GM12878 (cell line): ENCODE results near the gene RNF220. TPM values are rescaled to one million over a fixed set of nuclear protein-coding genes. Genes with fewer than 3 reads are reported as not detected.

Experiments used
- ATAC-seq: fragments of 200-7000 bp; cut with Tn5 transposase; 3 replicates; pipeline ENCODE4 v1.9.1; 2020; ENCODE audit warnings: mild to moderate bottlenecking, moderate library complexity
- BruUV-seq: library from RNA; stranded (reverse); fragments of 400-500 nt; replicated peaks from 2 replicates; lab custom pipeline; 2021; lab: Mats Ljungman, UMichigan
- CTCF ChIA-PET: fragments of 300-600 bp; sonication (Branson Sonifier 250); formaldehyde crosslinking; extraction: SDS; loops from one replicate; lab custom pipeline; 2021; ENCODE audit warnings: inconsistent platforms; lab: Yijun Ruan, JAX
- POLR2A ChIA-PET: fragments of 350-600 bp; formaldehyde crosslinking; extraction: SDS; loops from one replicate; lab custom pipeline; 2021; ENCODE audit warnings: inconsistent platforms; lab: Charles Lee
- RAD21 ChIA-PET: fragments of 300-600 bp; sonication (Branson Sonifier 250); formaldehyde crosslinking; loops from one replicate; lab custom pipeline; 2023; ENCODE audit warnings: antibody characterized with exemption; ENCODE audit not compliant: unreplicated experiment; lab: Charles Lee
- SMC1A ChIA-PET: fragments of 300-600 bp; sonication (Branson Sonifier 250); formaldehyde crosslinking; loops from one replicate; lab custom pipeline; 2023; ENCODE audit not compliant: unreplicated experiment, uncharacterized antibody; lab: Charles Lee
- DNase-seq: peaks from one replicate; pipeline ENCODE4 v3.0.0-alpha.2; 2011; ENCODE audit warnings: low read depth, low spot score
- FAIRE-seq: peaks from 3 replicates; lab custom pipeline; 2011; peaks lifted over from hg19 to GRCh38; lab: Jason Lieb, UNC
- H2AFZ ChIP-seq: 2 replicates; pipeline ENCODE4 v1.6.0; 2011; ENCODE audit warnings: low read depth, low read length, control low read depth; ENCODE audit not compliant: control insufficient read depth
- H3K27ac ChIP-seq: 2 replicates; pipeline ENCODE4 v1.5.1; 2011; ENCODE audit warnings: control low read depth; ENCODE audit not compliant: control insufficient read depth, insufficient read depth
- H3K27me3 ChIP-seq, 2 experiments: replicated peaks in 1 of 2; 2 replicates each; pipeline versions ENCODE4 v1.6.0 to v1.6.1; 2011; ENCODE audit warnings: low read length in 1 of 2; ENCODE audit not compliant: control insufficient read depth in 2 of 2, insufficient read depth in 2 of 2
- H3K36me3 ChIP-seq, 2 experiments: 2 replicates each; pipeline ENCODE4 v1.5.1; 2011; ENCODE audit warnings: low read length in 1 of 2; ENCODE audit not compliant: control insufficient read depth in 2 of 2, insufficient read depth in 2 of 2
- H3K4me1 ChIP-seq: 2 replicates; pipeline ENCODE4 v1.6.1; 2011; ENCODE audit warnings: mild to moderate bottlenecking, low read length, moderate library complexity, mixed read lengths; ENCODE audit not compliant: control insufficient read depth, insufficient read depth
- H3K4me2 ChIP-seq: 2 replicates; pipeline ENCODE4 v1.6.0; 2011; ENCODE audit warnings: control low read depth; ENCODE audit not compliant: control insufficient read depth, insufficient read depth
- H3K4me3 ChIP-seq: fragments of 200-600 bp; sonication (generic); 2 replicates; pipeline ENCODE4 v1.5.1; 2016
- H3K79me2 ChIP-seq: 2 replicates; pipeline ENCODE4 v1.6.0; 2011; ENCODE audit warnings: low read length; ENCODE audit not compliant: control insufficient read depth, insufficient read depth
- H3K9ac ChIP-seq: 2 replicates; pipeline ENCODE4 v1.8.0; 2011; ENCODE audit warnings: low read length, control low read depth, mixed read lengths; ENCODE audit not compliant: control insufficient read depth, insufficient read depth
- H3K9me3 ChIP-seq: replicated peaks from 3 replicates; pipeline ENCODE4 v1.5.1; 2011; ENCODE audit warnings: mild to moderate bottlenecking, low read length; ENCODE audit not compliant: control insufficient read depth, insufficient read depth
- H4K20me1 ChIP-seq: 2 replicates; pipeline ENCODE4 v1.6.0; 2011; ENCODE audit not compliant: control insufficient read depth, insufficient read depth
- CBX3 ChIP-seq: fragments of 200-600 bp; sonication (generic); IDR thresholded peaks from 2 replicates; pipeline ENCODE4 v1.6.1; 2016; ENCODE audit warnings: low read depth, borderline replicate concordance
- CBX5 ChIP-seq: sonication (generic); IDR thresholded peaks from 2 replicates; pipeline ENCODE4 v1.6.1; 2016; ENCODE audit warnings: low read depth, moderate library complexity, mild to moderate bottlenecking, inconsistent platforms
- EED ChIP-seq: sonication (generic); IDR thresholded peaks from 2 replicates; pipeline ENCODE4 v1.6.1; 2016; ENCODE audit warnings: antibody characterized with exemption, low read depth
- ZZZ3 ChIP-seq: IDR thresholded peaks from 2 replicates; pipeline ENCODE4 v1.6.1; 2011; ENCODE audit warnings: low read depth; ENCODE audit not compliant: control insufficient read depth, insufficient read length
- WGBS: methylation state at CpG from one replicate; pipeline ENCODE4 v1.1.6; 2016; ENCODE audit warnings: low lambda C conversion rate; ENCODE audit not compliant: insufficient replicate concordance, insufficient coverage; ENCODE audit errors: missing lambda C conversion rate; 5-methylcytosine and 5-hydroxymethylcytosine counted together
- in situ Hi-C: fragments of 300-500 bp; cut with MboI; formaldehyde crosslinking; loops from 9 replicates; pipeline ENCODE4 v1.14.3; 2018; ENCODE audit warnings: mixed read lengths
- intact Hi-C: fragments of 100-400 bp; cut with micrococcal nuclease; formaldehyde crosslinking; loops from one replicate; pipeline ENCODE4 v1.14.2; 2022; ENCODE audit not compliant: unreplicated experiment
- polyA plus RNA-seq, 11 experiments: library from polyadenylated mRNA; depleted of rRNA in 4 of 11; unstranded in 6 of 11; stranded (reverse) in 5 of 11; fragments of >200 nt; fragmentation: Nextera tagmentation in 4 of 11; fragmentation: Illumina TruSeq in 1 of 11; extraction: Ambion mirVana in 4 of 11; extraction: Trizol in 1 of 11; gene quantifications; 1 replicate in 1 of 11; 2 replicates in 10 of 11; pipeline versions ENCODE4 v1.2.1 to v1.2.3, GENCODE V29; 2011 to 2016; ENCODE audit warnings: inconsistent platforms in 2 of 11, missing spikeins in 2 of 11, low read depth in 1 of 11
- total RNA-seq, 4 experiments: library from RNA; depleted of rRNA in 3 of 4; stranded (reverse); fragments of >200 nt in 3 of 4; fragmentation: Illumina TruSeq in 1 of 4; extraction: Trizol in 1 of 4; gene quantifications; 2 replicates each; pipeline versions ENCODE4 v1.2.1 to v1.2.3, GENCODE V29; 2013 to 2021
- TF ChIP-seq, protein P1 (sequence below): fragments of 450-650 bp; formaldehyde crosslinking; IDR thresholded peaks from 2 replicates; pipeline ENCODE4 v1.5.0; 2022; ENCODE audit warnings: mild to moderate bottlenecking, missing genetic modification characterization
- TF ChIP-seq, protein P2 (sequence below): IDR thresholded peaks from 2 replicates; pipeline ENCODE4 v1.6.1; 2012; ENCODE audit warnings: improper control_type of control experiment, low read depth, low read length; ENCODE audit not compliant: insufficient replicate concordance

RNF220 gene
- total and polyA plus RNA-seq, 10 of the 15 experiments (the other 5 are each of a cell fraction or from before 2014, with no cell fraction given), result 4.6 to 84.1 (median 53.7) TPM

DNA sequence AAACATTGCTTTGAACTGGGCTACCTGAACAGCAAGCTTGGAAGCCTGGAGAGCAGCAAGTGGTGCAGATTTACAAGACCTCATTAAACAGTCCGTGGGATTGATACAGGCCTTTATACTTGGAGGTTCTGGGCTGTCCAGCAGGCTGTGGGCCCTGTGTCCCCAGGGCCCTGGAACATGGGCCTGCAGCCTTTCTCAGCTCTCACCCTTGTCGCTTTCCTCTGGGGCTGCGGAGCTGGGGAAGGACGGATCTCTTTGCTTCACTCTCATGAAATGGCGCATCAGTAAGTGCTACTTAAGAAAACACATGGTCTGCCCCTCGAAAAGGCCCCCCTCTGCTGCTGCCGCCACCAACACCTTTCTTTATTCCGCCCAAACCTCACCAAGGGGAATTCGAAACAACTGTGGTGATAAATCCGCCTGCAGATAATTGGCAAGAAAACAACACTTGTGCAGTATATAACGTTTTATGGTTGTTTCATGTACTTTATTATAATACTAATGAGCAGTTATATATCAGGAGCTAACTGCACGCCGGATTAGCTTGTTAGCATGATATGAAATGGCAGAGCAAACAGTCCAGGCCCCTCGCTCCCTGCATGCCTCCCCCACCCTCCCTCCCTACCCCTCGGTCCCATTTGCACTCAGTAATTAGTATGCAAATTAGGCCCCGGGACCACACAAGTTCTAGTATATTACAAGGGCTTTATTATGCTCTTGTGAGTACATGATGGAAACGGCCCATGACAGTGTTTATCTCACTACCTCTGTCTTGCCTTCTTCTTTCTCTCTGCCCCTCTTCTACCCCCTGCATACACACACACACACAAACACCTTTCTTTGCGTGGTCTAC lies 131.5 kb downstream of the RNF220 start:
- Histone ChIP-seq H3K27ac (no peak overlapping the region), H3K4me2 (no peak overlapping the region), H3K9me3 (no peaks in the 10 kb centered on the region), H3K36me3 (no peaks in the 10 kb centered on the region), H3K4me1 (no peaks in the 10 kb centered on the region), H2AFZ (no peak overlapping the region), H4K20me1 (no peaks in the 10 kb centered on the region), H3K27me3 (no peaks in the 10 kb centered on the region), H3K4me3 (no peak overlapping the region), H3K79me2 (no peaks in the 10 kb centered on the region), H3K9ac (no peak overlapping the region)
- ChIA-PET CTCF (no interaction called here), SMC1A (no interaction called here), POLR2A (interaction anchor here (0.5 kb wide), 1 partner anchor 478 kb away, joined by 3 read pairs; no protein-coding TSS in a partner anchor), RAD21 (no interaction called here)
- DNase-seq (no peak), FAIRE-seq (no peak), ATAC-seq (no peak)
- 43% methylated on average over 18 of the region's 18 CpGs for WGBS
- intact Hi-C loops, result no loop called here
- TF ChIP-seq, protein P1, sequence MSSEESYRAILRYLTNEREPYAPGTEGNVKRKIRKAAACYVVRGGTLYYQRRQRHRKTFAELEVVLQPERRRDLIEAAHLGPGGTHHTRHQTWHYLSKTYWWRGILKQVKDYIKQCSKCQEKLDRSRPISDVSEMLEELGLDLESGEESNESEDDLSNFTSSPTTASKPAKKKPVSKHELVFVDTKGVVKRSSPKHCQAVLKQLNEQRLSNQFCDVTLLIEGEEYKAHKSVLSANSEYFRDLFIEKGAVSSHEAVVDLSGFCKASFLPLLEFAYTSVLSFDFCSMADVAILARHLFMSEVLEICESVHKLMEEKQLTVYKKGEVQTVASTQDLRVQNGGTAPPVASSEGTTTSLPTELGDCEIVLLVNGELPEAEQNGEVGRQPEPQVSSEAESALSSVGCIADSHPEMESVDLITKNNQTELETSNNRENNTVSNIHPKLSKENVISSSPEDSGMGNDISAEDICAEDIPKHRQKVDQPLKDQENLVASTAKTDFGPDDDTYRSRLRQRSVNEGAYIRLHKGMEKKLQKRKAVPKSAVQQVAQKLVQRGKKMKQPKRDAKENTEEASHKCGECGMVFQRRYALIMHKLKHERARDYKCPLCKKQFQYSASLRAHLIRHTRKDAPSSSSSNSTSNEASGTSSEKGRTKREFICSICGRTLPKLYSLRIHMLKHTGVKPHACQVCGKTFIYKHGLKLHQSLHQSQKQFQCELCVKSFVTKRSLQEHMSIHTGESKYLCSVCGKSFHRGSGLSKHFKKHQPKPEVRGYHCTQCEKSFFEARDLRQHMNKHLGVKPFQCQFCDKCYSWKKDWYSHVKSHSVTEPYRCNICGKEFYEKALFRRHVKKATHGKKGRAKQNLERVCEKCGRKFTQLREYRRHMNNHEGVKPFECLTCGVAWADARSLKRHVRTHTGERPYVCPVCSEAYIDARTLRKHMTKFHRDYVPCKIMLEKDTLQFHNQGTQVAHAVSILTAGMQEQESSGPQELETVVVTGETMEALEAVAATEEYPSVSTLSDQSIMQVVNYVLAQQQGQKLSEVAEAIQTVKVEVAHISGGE (CRISPR knock-in tag), result no peak
- no TSS peak for BruUV-seq
- in situ Hi-C loops, result no loop called here

DNA sequence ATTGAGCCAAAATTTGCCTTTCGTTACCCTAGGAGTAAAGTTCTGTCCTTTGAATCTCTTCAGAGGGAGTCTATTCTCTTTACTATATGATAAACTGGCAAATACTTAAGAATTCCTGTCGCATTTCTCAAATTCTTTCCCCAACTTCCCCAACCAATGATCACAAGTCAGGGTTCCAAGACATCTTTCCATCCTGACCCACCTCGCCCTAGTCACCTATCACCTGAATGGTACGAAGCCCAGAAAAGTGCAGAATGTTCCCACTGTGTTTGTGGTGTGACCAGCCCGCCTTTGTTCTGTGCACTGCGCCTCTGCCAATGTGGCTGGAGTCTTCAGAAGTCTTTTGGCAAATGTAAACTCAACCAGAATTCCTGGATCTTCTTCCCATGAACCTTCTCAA lies 132.5 kb downstream of the RNF220 start:
- RAD21 ChIA-PET, result no interaction called here
- no peak for ATAC-seq
- BruUV-seq, result no TSS peak
- TF ChIP-seq CBX5 (no peak), ZZZ3 (no peak), EED (no peak), CBX3 (no peak)
- TF ChIP-seq, protein P2, sequence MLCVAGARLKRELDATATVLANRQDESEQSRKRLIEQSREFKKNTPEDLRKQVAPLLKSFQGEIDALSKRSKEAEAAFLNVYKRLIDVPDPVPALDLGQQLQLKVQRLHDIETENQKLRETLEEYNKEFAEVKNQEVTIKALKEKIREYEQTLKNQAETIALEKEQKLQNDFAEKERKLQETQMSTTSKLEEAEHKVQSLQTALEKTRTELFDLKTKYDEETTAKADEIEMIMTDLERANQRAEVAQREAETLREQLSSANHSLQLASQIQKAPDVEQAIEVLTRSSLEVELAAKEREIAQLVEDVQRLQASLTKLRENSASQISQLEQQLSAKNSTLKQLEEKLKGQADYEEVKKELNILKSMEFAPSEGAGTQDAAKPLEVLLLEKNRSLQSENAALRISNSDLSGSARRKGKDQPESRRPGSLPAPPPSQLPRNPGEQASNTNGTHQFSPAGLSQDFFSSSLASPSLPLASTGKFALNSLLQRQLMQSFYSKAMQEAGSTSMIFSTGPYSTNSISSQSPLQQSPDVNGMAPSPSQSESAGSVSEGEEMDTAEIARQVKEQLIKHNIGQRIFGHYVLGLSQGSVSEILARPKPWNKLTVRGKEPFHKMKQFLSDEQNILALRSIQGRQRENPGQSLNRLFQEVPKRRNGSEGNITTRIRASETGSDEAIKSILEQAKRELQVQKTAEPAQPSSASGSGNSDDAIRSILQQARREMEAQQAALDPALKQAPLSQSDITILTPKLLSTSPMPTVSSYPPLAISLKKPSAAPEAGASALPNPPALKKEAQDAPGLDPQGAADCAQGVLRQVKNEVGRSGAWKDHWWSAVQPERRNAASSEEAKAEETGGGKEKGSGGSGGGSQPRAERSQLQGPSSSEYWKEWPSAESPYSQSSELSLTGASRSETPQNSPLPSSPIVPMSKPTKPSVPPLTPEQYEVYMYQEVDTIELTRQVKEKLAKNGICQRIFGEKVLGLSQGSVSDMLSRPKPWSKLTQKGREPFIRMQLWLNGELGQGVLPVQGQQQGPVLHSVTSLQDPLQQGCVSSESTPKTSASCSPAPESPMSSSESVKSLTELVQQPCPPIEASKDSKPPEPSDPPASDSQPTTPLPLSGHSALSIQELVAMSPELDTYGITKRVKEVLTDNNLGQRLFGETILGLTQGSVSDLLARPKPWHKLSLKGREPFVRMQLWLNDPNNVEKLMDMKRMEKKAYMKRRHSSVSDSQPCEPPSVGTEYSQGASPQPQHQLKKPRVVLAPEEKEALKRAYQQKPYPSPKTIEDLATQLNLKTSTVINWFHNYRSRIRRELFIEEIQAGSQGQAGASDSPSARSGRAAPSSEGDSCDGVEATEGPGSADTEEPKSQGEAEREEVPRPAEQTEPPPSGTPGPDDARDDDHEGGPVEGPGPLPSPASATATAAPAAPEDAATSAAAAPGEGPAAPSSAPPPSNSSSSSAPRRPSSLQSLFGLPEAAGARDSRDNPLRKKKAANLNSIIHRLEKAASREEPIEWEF, result no peak

More for the DNA sequence above, 132.5 kb downstream of the RNF220 start:
- FAIRE-seq (no peak), DNase-seq (no peak)
- Histone ChIP-seq H3K9ac (no peak overlapping the region), H3K4me2 (no peak overlapping the region), H3K4me1 (no peaks in the 10 kb centered on the region), H3K36me3 (no peaks in the 10 kb centered on the region), H3K9me3 (no peaks in the 10 kb centered on the region), H3K79me2 (no peaks in the 10 kb centered on the region), H3K27ac (no peak overlapping the region), H4K20me1 (no peaks in the 10 kb centered on the region), H3K27me3 (no peaks in the 10 kb centered on the region), H2AFZ (no peak overlapping the region), H3K4me3 (no peak overlapping the region)
- intact Hi-C loops, result no loop called here
- WGBS, result 52% methylated on average over 6 of the region's 6 CpGs
- in situ Hi-C loops, result no loop called here
- ChIA-PET SMC1A (no interaction called here), POLR2A (no interaction called here), CTCF (no interaction called here)
